Neural cell (in vitro differentiated cells): ENCODE data around the gene SNRK. TPM values are rescaled to one million over a fixed set of nuclear protein-coding genes. Genes with fewer than 3 reads are reported as not detected.

ENCODE experiments used
- H2AFZ ChIP-seq: fragments of 200-600, 300-800 bp; sonication (generic), shearing (Covaris generic); 2 replicates; pipeline ENCODE4 v1.6.0; 2014; ENCODE audit warnings: low read depth, mild to moderate bottlenecking, antibody characterized with exemption, low read length, moderate library complexity
- H3F3A ChIP-seq: fragments of 200-600 bp; shearing (Covaris generic); 2 replicates; pipeline ENCODE4 v1.6.1; 2016; ENCODE audit warnings: mild to moderate bottlenecking, moderate library complexity, mixed read lengths, antibody characterized with exemption, low read length; ENCODE audit not compliant: insufficient read depth, poor library complexity, severe bottlenecking
- H3K27ac ChIP-seq: fragments of 200-600, 300-800 bp; sonication (generic), shearing (Covaris generic); 2 replicates; pipeline ENCODE4 v1.5.1; 2014; ENCODE audit warnings: mild to moderate bottlenecking, low read length, moderate library complexity
- H3K27me3 ChIP-seq: fragments of 300-800, 200-600 bp; sonication (generic), shearing (Covaris generic); 2 replicates; pipeline ENCODE4 v1.6.0; 2014; ENCODE audit warnings: mild to moderate bottlenecking, low read depth, low read length, moderate library complexity; ENCODE audit not compliant: insufficient read depth
- H3K36me3 ChIP-seq: fragments of 300-800, 200-600 bp; sonication (generic), shearing (Covaris generic); 2 replicates; pipeline ENCODE4 v1.5.1; 2014; ENCODE audit warnings: mild to moderate bottlenecking, antibody characterized with exemption, low read length, moderate library complexity; ENCODE audit not compliant: insufficient read depth
- H3K4me2 ChIP-seq: fragments of 300-800, 200-600 bp; sonication (generic), shearing (Covaris generic); 2 replicates; pipeline ENCODE4 v1.6.0; 2014; ENCODE audit warnings: mild to moderate bottlenecking, low read length
- H3K4me3 ChIP-seq: fragments of 300-800, 200-600 bp; sonication (generic), shearing (Covaris generic); 2 replicates; pipeline ENCODE4 v1.5.1; 2014; ENCODE audit warnings: mild to moderate bottlenecking, low read length, moderate library complexity
- H3K79me2 ChIP-seq: fragments of 200-600 bp; shearing (Covaris generic); replicated peaks from 2 replicates; pipeline ENCODE4 v1.6.0; 2014; ENCODE audit warnings: mild to moderate bottlenecking, low read length, moderate library complexity; ENCODE audit not compliant: insufficient read depth
- H3K9ac ChIP-seq: fragments of 300-800, 200-600 bp; sonication (generic), shearing (Covaris generic); 2 replicates; pipeline ENCODE4 v1.6.1; 2016; ENCODE audit warnings: mild to moderate bottlenecking, low read length, mixed read lengths
- H3K9me2 ChIP-seq: fragments of 200-600 bp; shearing (Covaris generic); 2 replicates; pipeline ENCODE4 v1.6.1; 2016; ENCODE audit warnings: mild to moderate bottlenecking, low read length, mixed read lengths; ENCODE audit not compliant: insufficient read depth
- H3K9me3 ChIP-seq: fragments of 200-600, 300-800 bp; sonication (generic), shearing (Covaris generic); 2 replicates; pipeline ENCODE4 v1.6.1; 2016; ENCODE audit warnings: mild to moderate bottlenecking, mixed run types, low read length, moderate library complexity, mixed read lengths
- H4K20me1 ChIP-seq: fragments of 200-600 bp; shearing (Covaris generic); 2 replicates; pipeline ENCODE4 v1.6.1; 2016; ENCODE audit warnings: mild to moderate bottlenecking, mixed run types; ENCODE audit not compliant: insufficient read depth
- CTCF ChIP-seq: fragments of 450-650 bp; IDR thresholded peaks from 2 replicates; pipeline ENCODE4 v1.5.1; 2014; ENCODE audit warnings: antibody characterized with exemption, mild to moderate bottlenecking, moderate library complexity; ENCODE audit not compliant: poor library complexity, severe bottlenecking
- EP300 ChIP-seq: fragments of 450-650 bp; conservative IDR thresholded peaks from 2 replicates; pipeline ENCODE4 v1.6.1; 2014; ENCODE audit warnings: antibody characterized with exemption, mild to moderate bottlenecking, moderate library complexity; ENCODE audit not compliant: poor library complexity, severe bottlenecking
- EZH2 ChIP-seq: fragments of 200-600, 300-800 bp; shearing (Covaris generic), sonication (generic); IDR thresholded peaks from 2 replicates; pipeline ENCODE4 v1.6.1; 2014; ENCODE audit warnings: antibody characterized with exemption, low read length, borderline replicate concordance, mild to moderate bottlenecking; ENCODE audit not compliant: insufficient read depth, poor library complexity, severe bottlenecking
- MXI1 ChIP-seq: fragments of 450-650 bp; conservative IDR thresholded peaks from 2 replicates; pipeline ENCODE4 v1.6.1; 2014; ENCODE audit warnings: antibody characterized with exemption, mild to moderate bottlenecking; ENCODE audit not compliant: poor library complexity, severe bottlenecking
- POLR2AphosphoS5 ChIP-seq: IDR thresholded peaks from 2 replicates; pipeline ENCODE4 v1.6.1; 2012
- RAD21 ChIP-seq: fragments of 450-650 bp; conservative IDR thresholded peaks from 2 replicates; pipeline ENCODE4 v1.6.1; 2014; ENCODE audit warnings: antibody characterized with exemption, mild to moderate bottlenecking, moderate library complexity
- REST ChIP-seq: IDR thresholded peaks from 2 replicates; pipeline ENCODE4 v1.6.1; 2012; ENCODE audit warnings: borderline replicate concordance
- SMC3 ChIP-seq: fragments of 450-650 bp; conservative IDR thresholded peaks from 2 replicates; pipeline ENCODE4 v1.6.1; 2014; ENCODE audit warnings: antibody characterized with exemption, mild to moderate bottlenecking, moderate library complexity; ENCODE audit not compliant: poor library complexity
- TAF1 ChIP-seq: IDR thresholded peaks from 2 replicates; pipeline ENCODE4 v1.6.1; 2012; ENCODE audit warnings: low read depth
- polyA plus RNA-seq: library from polyadenylated mRNA; depleted of rRNA; stranded (reverse); fragments of >200 nt; gene quantifications from 2 replicates; pipeline ENCODE4 v1.2.3, GENCODE V29; 2014

Gene SNRK
- polyA plus RNA-seq, 1 donor from 2014 or later, result 27.3 TPM

DNA sequence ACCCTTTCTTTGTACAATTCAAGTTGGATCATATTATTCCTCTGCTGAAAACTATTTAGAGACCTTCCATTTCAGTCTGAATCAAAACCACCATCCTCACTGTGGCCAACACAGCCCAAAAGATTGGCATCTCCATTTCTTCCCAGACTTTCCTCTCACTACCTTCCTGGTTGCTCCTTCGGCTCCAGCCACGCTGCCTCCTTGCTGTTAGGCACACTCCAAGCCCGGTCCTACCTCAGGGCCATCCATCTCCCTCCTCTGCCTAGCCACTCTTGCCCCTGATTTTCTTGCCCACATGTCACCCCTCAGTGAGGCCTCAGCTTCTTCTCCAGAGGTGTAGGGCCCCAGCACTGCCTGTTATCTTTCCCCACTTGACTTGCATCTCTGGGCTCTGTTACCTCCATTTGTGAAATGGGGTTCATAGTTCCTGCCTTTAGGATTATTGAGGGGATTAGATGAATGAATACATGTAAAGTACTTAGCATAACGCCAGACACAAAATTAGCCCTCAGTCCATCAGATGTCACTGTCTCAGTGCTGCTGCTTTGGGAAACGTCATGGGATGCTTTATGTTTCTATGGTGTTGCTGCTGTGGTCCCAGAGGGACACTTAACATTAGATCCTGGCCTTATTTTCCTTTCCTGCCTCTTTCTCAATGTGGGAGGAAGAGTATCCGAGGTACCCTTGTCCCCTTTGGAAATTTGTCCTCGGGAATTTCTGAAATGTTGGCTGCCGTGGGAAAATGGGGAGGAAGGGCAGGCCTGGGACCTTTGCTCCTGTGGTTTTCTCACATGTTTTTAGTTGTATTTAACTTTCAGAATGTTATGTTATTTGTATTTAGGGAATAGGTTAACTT is 31.3 kb downstream of the SNRK start:
- Histone ChIP-seq H3K27ac (no peak overlapping the region), H3K79me2 (peaks cover 5% of the 10 kb centered on the region), H2AFZ (no peak overlapping the region), H3K9ac (no peak overlapping the region), H3K4me2 (no peak overlapping the region), H3K9me2 (no peaks in the 10 kb centered on the region), H4K20me1 (no peaks in the 10 kb centered on the region), H3F3A (no peaks in the 10 kb centered on the region), H3K36me3 (no peaks in the 10 kb centered on the region), H3K4me3 (no peak overlapping the region), H3K27me3 (no peaks in the 10 kb centered on the region), H3K9me3 (no peaks in the 10 kb centered on the region)
- TF ChIP-seq EZH2, result no peak
- TF ChIP-seq SMC3, result no peak

GRCh38 chr3:43319376-43319775 is 33.0 kb downstream of the SNRK start:
- H3K4me2 ChIP-seq, result no peak overlapping the region
- H3K4me3 ChIP-seq, result no peak overlapping the region
- no peaks in the 10 kb centered on the region for H3F3A ChIP-seq
- H3K27ac ChIP-seq, result no peak overlapping the region
- H3K9me3 ChIP-seq, result no peaks in the 10 kb centered on the region
- no peaks in the 10 kb centered on the region for H3K36me3 ChIP-seq
- no peak overlapping the region for H2AFZ ChIP-seq
- H4K20me1 ChIP-seq, result no peaks in the 10 kb centered on the region
- no peaks in the 10 kb centered on the region for H3K9me2 ChIP-seq
- TF ChIP-seq RAD21 (no peak), EP300 (no peak), POLR2AphosphoS5 (no peak), SMC3 (no peak), TAF1 (no peak), EZH2 (no peak), REST (no peak), MXI1 (no peak), CTCF (no peak)
- H3K27me3 ChIP-seq, result no peaks in the 10 kb centered on the region
- H3K9ac ChIP-seq, result no peak overlapping the region
- H3K79me2 ChIP-seq, result peaks cover 5% of the 10 kb centered on the region
